ENCODE measurements around the gene DEFB123. TPM values are rescaled to one million over a fixed set of nuclear protein-coding genes. Genes with fewer than 3 reads are reported as not detected.
A peak's percentile ranks its signal among the peaks of the same experiment; 100 is the strongest.

Gene DEFB123
- total RNA-seq, 4 donors from 2014 or later = not detected

DNA sequence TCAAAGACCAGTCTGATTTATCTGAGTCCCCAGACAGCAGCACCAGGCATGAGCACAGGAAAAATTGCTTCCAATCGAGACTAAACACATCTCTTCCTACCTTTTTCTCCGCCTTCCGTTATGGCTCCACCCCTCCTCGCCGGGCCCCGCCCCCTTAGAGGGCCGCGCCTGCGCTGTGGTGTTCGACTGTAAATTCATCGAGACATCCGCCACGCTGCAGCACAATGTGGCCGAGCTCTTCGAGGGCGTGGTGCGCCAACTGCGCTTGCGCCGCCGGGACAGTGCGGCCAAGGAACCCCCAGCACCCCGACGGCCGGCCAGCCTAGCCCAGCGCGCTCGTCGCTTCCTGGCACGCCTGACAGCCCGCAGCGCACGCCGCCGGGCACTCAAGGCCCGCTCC is 43.6 kb downstream of the DEFB123 start:
- DNase-seq (no peak), ATAC-seq (no peak)
- Histone ChIP-seq H3K4me1 (no peaks in the 10 kb centered on the region), H3K27me3 (peaks cover 2 to 11% (median 7%) of the 10 kb centered on the region in 3 donors), H3K4me3 (no peak overlapping the region), H3K27ac (peak overlapping the region in 2 of 4 donors; percentile 74 to 75), H3K9me3 (no peaks in the 10 kb centered on the region), H3K36me3 (no peaks in the 10 kb centered on the region)
- intact Hi-C loops (cut with DNase I; ENCODE audit: low total_unique reads) (no loop called here), in situ Hi-C loops (cut with MboI; ENCODE audit: low sequenced_read_pairs in 4 of 4) (no loop called here)
- TF ChIP-seq POLR2A (IDR thresholded peaks at IDR 0.05) = no peak

DNA sequence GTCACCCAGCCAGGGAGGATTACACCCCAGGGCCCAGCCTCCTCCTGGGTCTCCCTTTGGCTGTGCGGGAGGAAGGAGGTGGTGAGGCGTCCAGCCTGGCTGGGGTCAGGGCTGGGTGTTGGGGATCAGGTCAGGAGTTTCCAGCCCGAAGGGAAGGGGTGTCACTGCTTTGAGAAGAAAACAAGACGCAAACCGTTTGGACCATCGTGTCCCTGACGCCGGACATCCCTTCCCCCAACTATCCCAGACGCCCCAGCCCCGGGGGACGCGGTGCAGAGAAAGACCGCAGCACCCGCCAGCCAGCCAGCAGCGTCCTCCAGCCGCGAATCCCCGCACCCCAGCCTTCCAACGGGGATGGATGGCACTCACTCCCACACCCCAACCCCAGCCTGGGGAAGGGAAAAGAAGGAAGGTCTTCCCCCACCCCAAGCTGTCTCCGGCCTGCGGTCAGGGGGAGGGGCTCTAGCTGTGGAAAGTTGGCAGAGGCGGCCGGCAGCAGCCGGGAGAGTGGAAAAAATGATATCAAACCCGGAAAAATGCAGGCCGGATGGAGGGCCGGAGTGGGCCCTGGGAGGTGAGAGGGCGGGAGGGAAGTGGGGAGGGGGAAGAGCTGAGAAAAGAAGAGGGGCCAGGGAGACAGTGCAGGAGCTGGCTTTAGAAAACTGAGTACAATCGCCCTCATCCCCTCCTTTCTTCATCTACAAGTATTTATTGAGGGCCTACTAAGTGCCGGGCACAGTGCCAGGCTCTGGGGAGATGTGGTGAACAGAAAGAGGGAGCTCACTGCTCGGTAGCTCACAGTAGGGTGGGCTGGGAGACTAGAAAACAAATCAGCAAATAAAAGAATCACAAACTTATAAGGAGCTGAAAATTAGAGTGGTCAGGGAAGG is 45.3 kb downstream of the DEFB123 start:
- no peaks in the 10 kb centered on the region for H3K4me1 ChIP-seq
- H3K9me3 ChIP-seq = no peaks in the 10 kb centered on the region
- ATAC-seq (peak; percentile 49 to 62), DNase-seq (peak in 1 of 2 donors; percentile 32)
- in situ Hi-C loops (cut with MboI; ENCODE audit: low sequenced_read_pairs in 4 of 4) = no loop called here
- intact Hi-C loops (cut with DNase I; ENCODE audit: low total_unique reads) = no loop called here
- no peaks in the 10 kb centered on the region for H3K36me3 ChIP-seq
- H3K4me3 ChIP-seq = peak overlapping the region; percentile 18 to 44 (median 30)
- H3K27ac ChIP-seq = peak overlapping the region; percentile 63 to 75 (median 71)
- TF ChIP-seq, protein P1, sequence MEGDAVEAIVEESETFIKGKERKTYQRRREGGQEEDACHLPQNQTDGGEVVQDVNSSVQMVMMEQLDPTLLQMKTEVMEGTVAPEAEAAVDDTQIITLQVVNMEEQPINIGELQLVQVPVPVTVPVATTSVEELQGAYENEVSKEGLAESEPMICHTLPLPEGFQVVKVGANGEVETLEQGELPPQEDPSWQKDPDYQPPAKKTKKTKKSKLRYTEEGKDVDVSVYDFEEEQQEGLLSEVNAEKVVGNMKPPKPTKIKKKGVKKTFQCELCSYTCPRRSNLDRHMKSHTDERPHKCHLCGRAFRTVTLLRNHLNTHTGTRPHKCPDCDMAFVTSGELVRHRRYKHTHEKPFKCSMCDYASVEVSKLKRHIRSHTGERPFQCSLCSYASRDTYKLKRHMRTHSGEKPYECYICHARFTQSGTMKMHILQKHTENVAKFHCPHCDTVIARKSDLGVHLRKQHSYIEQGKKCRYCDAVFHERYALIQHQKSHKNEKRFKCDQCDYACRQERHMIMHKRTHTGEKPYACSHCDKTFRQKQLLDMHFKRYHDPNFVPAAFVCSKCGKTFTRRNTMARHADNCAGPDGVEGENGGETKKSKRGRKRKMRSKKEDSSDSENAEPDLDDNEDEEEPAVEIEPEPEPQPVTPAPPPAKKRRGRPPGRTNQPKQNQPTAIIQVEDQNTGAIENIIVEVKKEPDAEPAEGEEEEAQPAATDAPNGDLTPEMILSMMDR (IDR thresholded peaks at IDR 0.05 in 4 of 5, conservative IDR thresholded peaks at IDR 0.05 in 1 of 5) = no peak
- no peak for TF ChIP-seq POLR2A (IDR thresholded peaks at IDR 0.05)
- peaks cover 2 to 11% (median 7%) of the 10 kb centered on the region in 3 donors for H3K27me3 ChIP-seq

DNA sequence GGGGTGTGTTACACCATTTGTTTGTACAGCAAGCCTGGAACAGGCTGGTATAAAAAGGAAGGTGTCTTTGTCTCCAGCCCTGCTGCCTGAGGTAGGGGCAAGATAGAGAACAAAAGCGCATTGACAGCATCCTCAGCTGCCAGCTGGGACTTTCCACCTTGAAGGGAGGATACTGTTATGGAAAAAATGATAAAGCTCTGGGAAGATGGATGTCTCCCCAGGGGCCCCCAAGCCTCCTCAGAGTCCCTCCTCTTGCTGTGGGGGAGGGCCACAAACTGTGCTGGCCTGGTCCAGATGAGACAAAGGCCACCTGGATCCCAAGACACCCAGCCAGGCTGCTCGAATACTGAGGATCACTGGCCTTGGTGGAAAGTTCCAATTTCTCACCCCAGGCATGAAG is 47.7 kb downstream of the DEFB123 start:
- H3K27ac ChIP-seq = peak overlapping the region in 3 of 4 donors; percentile 29 to 68 (median 43)
- H3K4me1 ChIP-seq = no peaks in the 10 kb centered on the region
- peaks cover 2 to 11% (median 7%) of the 10 kb centered on the region in 3 donors for H3K27me3 ChIP-seq
- ATAC-seq (no peak), DNase-seq (no peak)
- intact Hi-C loops (cut with DNase I; ENCODE audit: low total_unique reads) = no loop called here
- in situ Hi-C loops (cut with MboI; ENCODE audit: low sequenced_read_pairs in 4 of 4) = no loop called here
- no peaks in the 10 kb centered on the region for H3K36me3 ChIP-seq
- H3K9me3 ChIP-seq = no peaks in the 10 kb centered on the region
- TF ChIP-seq, protein P1 (IDR thresholded peaks at IDR 0.05 in 4 of 5, conservative IDR thresholded peaks at IDR 0.05 in 1 of 5) = no peak
- no peak for TF ChIP-seq POLR2A (IDR thresholded peaks at IDR 0.05)
- H3K4me3 ChIP-seq = no peak overlapping the region

DNA sequence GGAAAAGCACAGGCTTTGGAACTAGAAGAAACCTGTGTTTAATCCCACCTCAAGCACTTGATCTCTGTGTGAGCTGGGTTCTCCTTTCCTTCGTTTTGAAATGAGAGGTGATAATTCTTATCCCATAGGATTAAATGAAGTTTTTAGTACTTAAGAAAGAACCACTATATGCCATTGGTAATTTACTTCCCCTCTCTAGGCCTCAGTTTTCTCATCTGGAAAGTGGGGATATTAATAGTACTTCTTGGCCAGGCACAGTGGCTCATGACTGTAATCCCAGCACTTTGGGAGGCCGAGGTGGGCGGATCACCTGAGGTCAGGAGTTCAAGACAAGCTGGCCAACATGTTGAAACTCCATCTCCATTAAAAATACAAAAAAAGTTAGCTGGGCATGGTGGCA is 48.7 kb downstream of the DEFB123 start:
- H3K27me3 ChIP-seq = peaks cover 0 to 11% (median 7%) of the 10 kb centered on the region in 3 donors
- no peaks in the 10 kb centered on the region for H3K4me1 ChIP-seq
- H3K9me3 ChIP-seq = no peaks in the 10 kb centered on the region
- in situ Hi-C loops (cut with MboI; ENCODE audit: low sequenced_read_pairs in 4 of 4) = no loop called here
- H3K27ac ChIP-seq = peak overlapping the region in 2 of 4 donors; percentile 22 to 43
- intact Hi-C loops (cut with DNase I; ENCODE audit: low total_unique reads) = no loop called here
- H3K36me3 ChIP-seq = no peaks in the 10 kb centered on the region
- TF ChIP-seq, protein P1 (IDR thresholded peaks at IDR 0.05 in 4 of 5, conservative IDR thresholded peaks at IDR 0.05 in 1 of 5) = no peak
- no peak for TF ChIP-seq POLR2A (IDR thresholded peaks at IDR 0.05)
- H3K4me3 ChIP-seq = no peak overlapping the region
- no peak for DNase-seq
- no peak for ATAC-seq

DNA sequence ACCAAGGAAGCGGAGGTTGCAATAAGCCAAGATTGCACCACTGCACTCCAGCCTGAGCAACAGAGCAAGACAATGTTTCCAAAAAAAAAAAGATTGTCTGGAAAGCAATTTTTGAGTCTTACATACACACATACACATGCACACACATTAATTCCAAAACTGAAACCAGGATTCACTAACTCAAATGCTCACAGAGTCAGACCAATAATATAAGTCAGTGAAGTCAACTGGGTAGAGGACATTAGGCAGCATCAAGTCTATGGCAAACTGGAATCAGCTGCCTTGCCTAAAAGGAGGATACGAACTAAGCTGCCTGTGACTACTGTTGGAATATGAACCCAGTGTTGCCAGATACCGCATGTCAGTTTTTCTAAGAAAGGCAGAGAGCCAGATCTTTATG is 50.3 kb downstream of the DEFB123 start:
- H3K36me3 ChIP-seq = no peaks in the 10 kb centered on the region
- H3K27ac ChIP-seq = no peak overlapping the region
- ATAC-seq (no peak), DNase-seq (no peak)
- H3K4me3 ChIP-seq = no peak overlapping the region
- H3K9me3 ChIP-seq = no peaks in the 10 kb centered on the region
- in situ Hi-C loops (cut with MboI; ENCODE audit: low sequenced_read_pairs in 4 of 4) = no loop called here
- intact Hi-C loops (cut with DNase I; ENCODE audit: low total_unique reads) = no loop called here
- H3K4me1 ChIP-seq = no peaks in the 10 kb centered on the region
- peaks cover 0 to 3% (median 0%) of the 10 kb centered on the region in 3 donors for H3K27me3 ChIP-seq
- no peak for TF ChIP-seq POLR2A (IDR thresholded peaks at IDR 0.05)
- TF ChIP-seq, protein P1 (IDR thresholded peaks at IDR 0.05 in 4 of 5, conservative IDR thresholded peaks at IDR 0.05 in 1 of 5) = no peak

Measured in gastrocnemius medialis (tissue), 4 donors.